Mesenteric fat pad (tissue), 1 donor: ENCODE measurements around the gene ANO10. TPM values are rescaled to one million over a fixed set of nuclear protein-coding genes. Genes with fewer than 3 reads are reported as not detected.
"Not testable (repeated sequence)": the region's sequence is repeated elsewhere in the genome, so short reads cannot be mapped to it uniquely, and the experiment has no call there.

Source experiments
- DNase-seq: peaks from one replicate; pipeline ENCODE4 v3.0.0-alpha.2; 2020; ENCODE audit warnings: low spot score
- total RNA-seq: library from RNA; stranded (reverse); fragmentation: NEBNext Ultra II Directional; extraction: Animal tissue kit (Norgen Biotek cat#: 25700); gene quantifications from one replicate; pipeline ENCODE4 v1.2.1, GENCODE V29; 2021
- donor health status: DM: yes; HTN: yes; CAD: no.

ANO10 gene
- total RNA-seq, 1 donor from 2014 or later, result 44.5 TPM

- no peak for DNase-seq
Measured at GRCh38 chr3:43522727-43523362, 99.0 kb downstream of the ANO10 start.

DNA sequence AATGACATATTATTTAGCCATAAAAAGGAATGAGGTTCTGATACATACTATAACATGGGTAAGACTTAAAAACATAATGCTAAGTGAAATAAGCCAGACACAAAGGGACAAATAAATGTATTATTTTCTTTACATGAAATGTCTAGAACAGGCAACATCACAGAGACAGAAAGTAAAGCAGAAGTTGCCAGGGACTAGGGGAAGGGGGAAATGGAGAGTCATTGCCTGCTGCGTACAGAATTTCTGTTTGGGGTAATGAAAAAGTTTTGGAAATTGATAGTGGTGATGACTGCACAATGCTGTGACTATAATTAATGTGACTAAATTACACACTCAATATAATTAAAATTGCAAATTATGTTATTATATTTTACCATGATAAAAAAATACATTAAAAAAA lies 99.9 kb downstream of the ANO10 start:
- DNase-seq, result no peak

DNA sequence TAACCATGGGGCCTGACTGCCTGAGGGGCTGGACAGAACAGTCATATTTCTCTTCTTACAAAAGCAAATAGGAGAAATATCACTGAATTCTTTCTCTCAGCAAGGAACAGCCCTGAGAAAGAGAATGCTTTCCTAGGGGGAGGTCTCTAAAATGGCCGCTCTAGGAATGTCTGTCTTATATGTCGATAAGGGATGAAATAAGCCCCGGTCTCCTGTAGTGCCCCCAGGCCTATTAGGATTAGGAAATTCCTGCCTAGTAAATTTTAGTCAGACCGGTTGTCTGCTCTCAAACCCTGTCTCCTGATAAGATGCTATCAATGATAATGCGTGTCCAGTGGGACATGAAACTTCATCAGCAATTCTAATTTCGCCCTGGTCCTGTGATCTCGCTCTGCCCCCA lies 103.3 kb downstream of the ANO10 start:
- DNase-seq, result not testable (repeated sequence)

DNA sequence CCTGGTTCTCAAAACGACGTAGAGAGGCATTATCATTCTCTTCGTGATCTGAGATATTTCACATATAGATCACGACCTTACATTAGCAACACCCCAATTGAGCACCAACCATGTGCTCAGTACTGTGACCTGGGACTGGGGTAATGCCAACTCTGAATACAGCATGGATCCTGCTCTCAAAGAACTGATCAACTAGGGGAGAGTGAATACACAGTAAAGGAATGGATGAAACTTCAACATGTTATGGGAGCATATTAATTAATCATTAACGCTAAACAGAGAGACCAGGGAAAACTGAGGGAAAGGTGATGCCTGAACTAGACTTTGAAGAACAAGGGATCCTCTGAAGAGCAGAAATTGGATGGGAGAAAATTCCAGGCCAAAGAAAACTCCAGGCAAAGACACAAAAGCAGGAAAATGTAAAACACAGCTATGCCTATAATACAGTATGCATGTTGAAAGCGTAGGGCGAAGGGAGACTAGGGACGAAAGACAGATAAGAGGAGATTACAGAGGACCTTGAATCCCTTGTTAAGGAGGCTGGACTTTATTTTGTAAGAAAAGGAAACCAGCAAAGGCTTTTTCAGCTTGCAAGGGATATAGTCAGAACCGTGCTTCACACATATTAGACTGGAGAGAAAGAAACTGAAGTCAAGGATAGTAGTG lies 105.7 kb downstream of the ANO10 start:
- no peak for DNase-seq

DNA sequence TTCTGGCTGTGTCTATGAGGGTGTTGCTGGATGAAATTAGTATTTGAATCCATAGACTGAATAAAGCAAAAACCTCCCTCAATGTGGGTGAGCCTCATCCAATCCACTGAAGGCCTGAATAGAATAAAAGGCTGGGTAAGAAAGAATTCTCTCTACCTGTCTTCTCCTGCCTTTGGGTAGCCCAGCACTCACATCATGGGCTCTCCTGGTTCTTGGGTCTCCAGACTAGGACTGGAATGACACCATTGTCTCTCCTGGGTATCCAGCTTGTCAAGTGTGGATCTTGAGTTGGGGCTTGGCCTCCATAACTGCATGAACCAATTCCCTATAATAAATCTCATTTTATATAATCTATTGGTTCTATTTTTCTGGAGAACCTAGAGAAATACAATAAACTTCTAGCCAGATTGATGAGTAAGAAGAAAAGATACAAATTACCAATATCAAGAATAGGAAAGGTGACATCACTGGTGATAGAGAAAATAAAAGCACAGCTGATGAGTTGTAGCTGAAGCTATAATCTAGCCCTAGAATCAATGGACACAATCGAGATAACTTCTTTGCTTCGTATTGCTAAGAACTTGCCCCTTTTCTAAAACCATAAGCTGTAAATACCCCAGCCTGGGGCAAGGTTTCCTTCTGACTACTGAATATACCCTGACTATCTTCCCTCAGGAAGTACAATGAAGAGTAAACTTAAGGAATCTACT lies 106.4 kb downstream of the ANO10 start:
- DNase-seq, result no peak

- DNase-seq, result no peak
Measured at GRCh38 chr3:43512754-43513404, 108.9 kb downstream of the ANO10 start.

- no peak for DNase-seq
Measured at GRCh38 chr3:43506644-43507043, 115.2 kb downstream of the ANO10 start.

DNA sequence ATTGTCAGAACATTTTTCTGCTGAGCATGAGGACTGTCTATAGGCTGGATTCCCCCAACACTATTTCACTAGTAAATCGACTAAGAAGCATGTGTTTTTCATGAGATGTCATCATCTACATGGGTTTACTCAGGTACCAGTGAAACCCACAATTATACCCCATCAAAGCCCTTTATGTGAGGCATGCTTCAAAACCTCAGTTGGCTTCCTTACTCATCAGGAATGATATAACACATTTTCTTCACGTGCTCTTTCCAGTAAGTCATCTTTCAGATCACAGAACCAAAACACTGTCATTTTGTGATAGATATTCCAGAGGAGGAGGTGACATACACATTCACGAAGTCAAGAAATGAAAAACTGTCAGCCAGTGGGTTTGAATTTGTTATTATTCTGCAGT lies 116.5 kb downstream of the ANO10 start:
- DNase-seq, result no peak

- no peak for DNase-seq
Measured at GRCh38 chr3:43503067-43503728, 118.6 kb downstream of the ANO10 start.

DNA sequence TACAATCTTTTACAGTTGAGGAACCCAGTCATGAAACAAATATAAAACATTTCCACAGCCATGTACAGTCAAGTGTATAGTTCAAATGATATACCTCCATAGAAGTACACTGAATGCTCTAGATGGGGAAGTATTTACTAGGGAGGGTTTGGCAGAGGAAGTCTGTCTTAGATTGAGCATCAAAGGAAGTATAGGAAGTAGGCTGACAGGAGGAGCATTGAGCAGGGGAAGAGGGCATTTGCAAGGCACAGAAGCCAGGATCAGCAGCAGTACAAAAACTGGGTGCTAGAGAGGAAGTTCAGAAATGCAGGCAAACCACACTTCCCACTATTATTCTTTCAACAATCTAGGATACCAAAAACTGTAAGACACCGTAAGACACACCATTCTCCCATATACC lies 122.6 kb downstream of the ANO10 start:
- no peak for DNase-seq

DNA sequence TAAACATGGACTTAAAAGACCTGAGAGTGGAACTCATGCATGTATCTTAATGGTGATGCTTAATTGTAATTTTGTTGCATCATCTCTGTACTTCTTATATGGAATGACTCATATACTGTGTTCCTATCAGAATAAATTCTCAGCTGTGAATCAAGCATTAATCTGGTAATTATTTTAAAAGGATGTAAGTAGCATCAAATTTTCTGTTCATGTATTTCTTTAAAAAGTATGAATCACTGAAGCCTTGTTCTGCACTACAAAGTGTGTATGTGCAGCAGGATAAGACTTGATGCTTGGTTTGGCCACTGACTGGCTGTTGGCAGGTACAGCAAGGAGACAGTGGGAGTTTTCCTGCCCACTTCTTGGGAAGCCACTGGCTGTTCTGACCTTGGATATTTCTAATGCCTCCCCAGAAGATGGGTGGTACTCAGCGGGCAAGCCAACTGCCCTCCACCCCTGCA lies 123.9 kb downstream of the ANO10 start:
- no peak for DNase-seq

DNA sequence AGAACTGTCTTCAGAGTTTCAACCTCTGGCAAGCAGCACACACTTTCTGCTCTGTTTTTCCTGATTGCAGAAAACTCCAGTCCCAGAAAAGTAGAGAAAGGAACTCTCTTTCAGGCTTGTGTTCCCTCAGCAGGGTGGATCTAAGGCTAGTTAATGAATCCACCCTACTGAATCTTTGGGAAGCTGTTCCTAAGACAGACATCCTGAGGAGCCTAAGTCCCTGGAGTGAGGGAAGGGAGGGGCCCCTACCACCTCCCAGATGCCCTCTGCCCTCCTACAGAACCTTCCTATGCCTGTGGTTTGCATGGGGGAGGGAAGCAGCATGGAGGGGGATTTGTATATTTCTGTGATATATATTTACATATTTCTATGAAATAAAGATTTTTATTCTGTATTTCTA lies 124.4 kb downstream of the ANO10 start:
- DNase-seq, result no peak

DNA sequence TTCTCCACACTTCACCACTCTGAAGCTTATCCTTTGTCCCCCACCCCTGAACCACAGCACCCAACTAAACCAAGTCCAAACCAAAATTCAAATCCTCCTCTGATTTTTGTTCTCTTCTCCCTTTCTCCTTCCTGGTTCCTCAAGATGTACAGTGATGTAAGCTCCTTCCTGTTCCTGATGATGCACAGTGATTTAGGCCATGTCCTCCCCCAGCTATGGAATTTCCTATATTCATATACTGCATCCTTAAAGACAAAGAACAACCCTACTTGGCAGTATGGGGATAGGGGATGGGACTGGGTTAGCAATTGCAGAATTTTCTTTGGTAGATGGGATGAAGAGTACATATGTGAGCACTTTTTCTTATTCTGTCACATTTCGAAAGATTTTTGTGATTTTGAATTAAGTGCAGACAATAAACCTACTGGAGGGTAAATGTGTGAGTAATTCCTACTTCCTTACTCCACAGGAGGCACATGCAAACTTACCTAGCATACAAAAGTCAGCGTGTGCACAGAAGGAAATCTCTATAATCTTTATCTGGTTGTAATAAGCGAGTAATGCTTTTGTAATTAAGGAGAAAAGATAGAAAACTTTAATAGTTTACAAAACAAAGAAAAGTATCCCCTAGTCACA lies 125.0 kb downstream of the ANO10 start:
- no peak for DNase-seq

- DNase-seq, result not testable (repeated sequence)
Measured at GRCh38 chr3:43492932-43493331, 128.9 kb downstream of the ANO10 start.

DNA sequence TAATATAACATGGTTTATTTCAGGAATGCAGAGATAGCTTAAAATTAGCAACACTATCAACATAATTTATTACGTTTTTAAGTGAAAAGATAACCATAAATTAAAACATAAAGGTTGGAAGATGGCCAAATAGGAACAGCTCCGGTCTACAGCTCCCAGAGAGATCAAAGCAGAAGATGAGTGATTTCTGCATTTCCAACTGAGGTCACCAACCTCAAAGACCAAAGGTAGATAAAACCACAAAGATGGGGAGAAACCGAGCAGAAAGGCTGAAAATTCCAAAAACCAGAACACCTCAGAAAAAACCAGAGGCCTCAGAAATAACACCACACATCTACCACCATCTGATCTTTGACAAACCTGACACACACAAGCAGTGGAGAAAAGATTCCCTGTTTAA lies 130.0 kb downstream of the ANO10 start:
- not testable (repeated sequence) for DNase-seq

DNA sequence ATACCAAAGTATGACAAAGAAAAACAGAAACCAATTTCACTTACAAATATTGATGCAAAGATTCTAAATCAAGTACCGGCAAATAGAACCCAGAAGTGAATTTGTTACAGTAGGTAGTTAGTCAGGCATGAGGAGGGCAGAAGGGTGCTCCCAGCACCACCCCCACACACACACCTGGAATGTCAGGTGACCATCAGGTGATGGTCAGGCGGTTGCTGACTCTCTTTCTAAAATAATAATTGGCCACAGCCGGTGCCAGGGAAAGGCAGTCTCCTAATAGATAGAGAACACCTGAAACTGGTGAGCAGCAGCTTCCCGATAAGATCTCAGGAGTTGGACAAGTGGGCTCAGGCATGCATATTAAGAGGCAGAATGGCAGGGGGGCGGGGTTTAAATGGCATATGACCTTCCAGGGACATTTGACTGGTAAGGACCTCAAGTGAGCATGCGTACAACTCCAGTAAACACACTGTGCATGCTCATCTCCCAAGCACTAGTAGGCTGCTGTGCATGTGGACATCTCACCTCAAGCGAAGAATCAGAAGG lies 131.1 kb downstream of the ANO10 start:
- no peak for DNase-seq

DNA sequence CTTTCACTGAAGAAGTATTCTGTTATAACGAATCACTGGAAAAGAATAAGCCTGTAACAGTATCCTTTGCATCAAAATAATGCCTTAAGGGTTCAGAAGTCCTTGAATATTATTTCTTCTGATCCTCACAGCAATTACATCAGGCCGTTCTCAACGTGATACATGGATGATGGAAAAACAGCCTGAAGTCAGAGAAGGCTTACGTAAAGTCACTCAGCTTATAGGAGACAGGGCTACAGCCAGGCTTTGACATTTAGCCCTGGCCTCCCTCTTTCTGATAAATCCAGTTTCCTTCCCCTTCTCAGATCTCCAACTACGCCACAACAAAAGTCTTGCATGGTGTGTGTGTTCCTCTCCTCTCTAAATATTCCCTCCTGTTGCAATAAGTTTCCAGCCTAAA lies 131.9 kb downstream of the ANO10 start:
- no peak for DNase-seq

- no peak for DNase-seq
Measured at GRCh38 chr3:43485931-43486330, 135.9 kb downstream of the ANO10 start.

- DNase-seq, result no peak
Measured at GRCh38 chr3:43484926-43485488, 136.8 kb downstream of the ANO10 start.

GRCh38 chr3:43481375-43481774 lies 140.4 kb downstream of the ANO10 start:
- no peak for DNase-seq
